MG63 (cell line): ENCODE results near the gene SLC10A7. TPM values are rescaled to one million over a fixed set of nuclear protein-coding genes. Genes with fewer than 3 reads are reported as not detected.

ENCODE experiments used
- DNase-seq: peaks from one replicate; pipeline ENCODE4 v3.0.0-alpha.2; 2020
- H3K27me3 ChIP-seq: fragments of 250-450 bp; sonication (Bioruptor Pico); 2 replicates; pipeline ENCODE4 v1.5.1; 2020; ENCODE audit warnings: mild to moderate bottlenecking, moderate library complexity
- H3K36me3 ChIP-seq: fragments of 250-450 bp; sonication (Bioruptor Pico); 2 replicates; pipeline ENCODE4 v1.5.1; 2020; ENCODE audit warnings: mild to moderate bottlenecking, moderate library complexity
- H3K4me3 ChIP-seq: fragments of 250-450 bp; sonication (Bioruptor Pico); 2 replicates; pipeline ENCODE4 v1.5.1; 2020; ENCODE audit warnings: mild to moderate bottlenecking, moderate library complexity
- H3K9me3 ChIP-seq: fragments of 250-450 bp; sonication (Bioruptor Pico); 2 replicates; pipeline ENCODE4 v1.5.1; 2020; ENCODE audit warnings: mild to moderate bottlenecking, moderate library complexity
- total RNA-seq: library from RNA; depleted of rRNA; stranded (reverse); fragments of >200 nt; shearing (Covaris generic); gene quantifications from 2 replicates; pipeline ENCODE4 v1.2.3, GENCODE V29; 2014; ENCODE audit warnings: low replicate concordance

Gene SLC10A7
- total RNA-seq, 1 experiment from 2014 or later, result 3.7 TPM

- no peak overlapping the region for H3K4me3 ChIP-seq
- H3K9me3 ChIP-seq, result no peaks in the 10 kb centered on the region
- no peak for DNase-seq
- no peaks in the 10 kb centered on the region for H3K36me3 ChIP-seq
- H3K27me3 ChIP-seq, result no peaks in the 10 kb centered on the region
Measured at GRCh38 chr4:146244496-146244895, 277.2 kb downstream of the SLC10A7 start.

- H3K9me3 ChIP-seq, result no peaks in the 10 kb centered on the region
- no peaks in the 10 kb centered on the region for H3K36me3 ChIP-seq
- DNase-seq, result no peak
- H3K27me3 ChIP-seq, result no peaks in the 10 kb centered on the region
- H3K4me3 ChIP-seq, result no peak overlapping the region
Measured at GRCh38 chr4:146243883-146244277, 277.9 kb downstream of the SLC10A7 start.

- no peak for DNase-seq
- H3K4me3 ChIP-seq, result no peak overlapping the region
- no peaks in the 10 kb centered on the region for H3K27me3 ChIP-seq
- H3K9me3 ChIP-seq, result no peaks in the 10 kb centered on the region
- H3K36me3 ChIP-seq, result no peaks in the 10 kb centered on the region
Measured at GRCh38 chr4:146243141-146243882, 278.4 kb downstream of the SLC10A7 start.

GRCh38 chr4:146238107-146238506 is 283.6 kb downstream of the SLC10A7 start:
- no peaks in the 10 kb centered on the region for H3K36me3 ChIP-seq
- no peak for DNase-seq
- no peaks in the 10 kb centered on the region for H3K27me3 ChIP-seq
- H3K4me3 ChIP-seq, result no peak overlapping the region
- H3K9me3 ChIP-seq, result no peaks in the 10 kb centered on the region

DNA sequence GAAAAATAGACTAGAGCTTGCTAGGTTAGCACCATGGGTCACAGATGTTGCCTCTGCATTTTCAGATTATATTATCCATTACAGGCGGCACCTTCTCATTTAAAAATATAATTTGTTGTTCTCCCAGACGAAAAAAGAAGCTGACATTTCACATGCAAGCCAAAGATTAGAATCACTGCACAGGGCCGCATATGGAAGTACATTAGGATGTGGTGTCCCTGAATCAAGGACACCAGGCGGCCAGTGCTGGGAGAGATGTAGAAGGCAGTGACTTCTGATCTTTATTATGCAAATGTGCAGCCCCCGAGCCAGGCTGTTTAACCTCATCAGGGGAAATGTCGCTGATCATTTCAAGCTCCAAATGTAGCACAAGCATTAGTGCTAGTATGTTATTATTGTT is 284.6 kb downstream of the SLC10A7 start:
- no peaks in the 10 kb centered on the region for H3K36me3 ChIP-seq
- no peaks in the 10 kb centered on the region for H3K9me3 ChIP-seq
- no peak for DNase-seq
- no peaks in the 10 kb centered on the region for H3K27me3 ChIP-seq
- H3K4me3 ChIP-seq, result no peak overlapping the region

GRCh38 chr4:146236216-146236615 is 285.5 kb downstream of the SLC10A7 start:
- H3K36me3 ChIP-seq, result no peaks in the 10 kb centered on the region
- H3K9me3 ChIP-seq, result no peaks in the 10 kb centered on the region
- H3K27me3 ChIP-seq, result no peaks in the 10 kb centered on the region
- no peak overlapping the region for H3K4me3 ChIP-seq
- no peak for DNase-seq

- H3K9me3 ChIP-seq, result no peaks in the 10 kb centered on the region
- H3K4me3 ChIP-seq, result no peak overlapping the region
- H3K27me3 ChIP-seq, result no peaks in the 10 kb centered on the region
- H3K36me3 ChIP-seq, result no peaks in the 10 kb centered on the region
- no peak for DNase-seq
Measured at GRCh38 chr4:146235654-146236177, 286.0 kb downstream of the SLC10A7 start.

GRCh38 chr4:146232131-146232722 is 289.5 kb downstream of the SLC10A7 start:
- no peak for DNase-seq
- no peak overlapping the region for H3K4me3 ChIP-seq
- H3K27me3 ChIP-seq, result no peaks in the 10 kb centered on the region
- no peaks in the 10 kb centered on the region for H3K9me3 ChIP-seq
- H3K36me3 ChIP-seq, result no peaks in the 10 kb centered on the region

DNA sequence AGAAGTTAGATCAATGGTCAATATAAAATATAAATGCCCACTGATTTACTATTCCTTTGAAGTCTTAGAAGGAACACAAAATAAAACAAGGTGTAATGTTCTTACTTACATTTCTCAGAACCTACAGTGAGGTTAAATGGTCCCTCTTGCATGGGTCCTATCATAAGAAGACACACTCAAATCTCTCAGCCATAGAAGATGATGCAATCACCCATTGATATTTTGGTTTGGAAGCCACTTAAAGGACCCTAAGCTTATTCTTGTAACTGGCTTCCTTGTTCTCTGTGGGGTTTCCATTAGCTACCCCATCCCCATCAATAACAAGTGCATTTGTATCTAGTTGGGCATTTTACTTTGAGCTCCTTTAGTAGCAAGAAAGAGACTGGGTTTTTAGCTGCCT is 292.3 kb downstream of the SLC10A7 start:
- no peaks in the 10 kb centered on the region for H3K9me3 ChIP-seq
- no peaks in the 10 kb centered on the region for H3K27me3 ChIP-seq
- H3K36me3 ChIP-seq, result no peaks in the 10 kb centered on the region
- H3K4me3 ChIP-seq, result no peak overlapping the region
- no peak for DNase-seq

- DNase-seq, result no peak
- H3K9me3 ChIP-seq, result no peaks in the 10 kb centered on the region
- no peak overlapping the region for H3K4me3 ChIP-seq
- no peaks in the 10 kb centered on the region for H3K27me3 ChIP-seq
- no peaks in the 10 kb centered on the region for H3K36me3 ChIP-seq
Measured at GRCh38 chr4:146224326-146224966, 297.3 kb downstream of the SLC10A7 start.

- no peak overlapping the region for H3K4me3 ChIP-seq
- no peak for DNase-seq
- no peaks in the 10 kb centered on the region for H3K36me3 ChIP-seq
- no peaks in the 10 kb centered on the region for H3K9me3 ChIP-seq
- no peaks in the 10 kb centered on the region for H3K27me3 ChIP-seq
Measured at GRCh38 chr4:146222313-146222712, 299.4 kb downstream of the SLC10A7 start.

- no peaks in the 10 kb centered on the region for H3K27me3 ChIP-seq
- DNase-seq, result no peak
- H3K9me3 ChIP-seq, result no peaks in the 10 kb centered on the region
- H3K36me3 ChIP-seq, result no peaks in the 10 kb centered on the region
- no peak within 1 kb of the TSS for H3K4me3 ChIP-seq
Measured at GRCh38 chr4:146214238-146214637, 307.5 kb downstream of the SLC10A7 start, which contains the start of gene REELD1. Gene REELD1, plus strand, starts transcription at chr4:146214538. Its CDS starts 2,415 bp downstream, at chr4:146216953.

- peak; percentile 70 for DNase-seq
- H3K27me3 ChIP-seq, result no peaks in the 10 kb centered on the region
- no peaks in the 10 kb centered on the region for H3K9me3 ChIP-seq
- no peaks in the 10 kb centered on the region for H3K36me3 ChIP-seq
- no peak overlapping the region for H3K4me3 ChIP-seq
Measured at GRCh38 chr4:146212781-146213180, 309.0 kb downstream of the SLC10A7 start.

GRCh38 chr4:146211440-146211839 is 310.3 kb downstream of the SLC10A7 start:
- Histone ChIP-seq H3K36me3 (no peaks in the 10 kb centered on the region), H3K4me3 (no peak overlapping the region), H3K9me3 (no peaks in the 10 kb centered on the region), H3K27me3 (no peaks in the 10 kb centered on the region)
- peak; percentile 45 for DNase-seq

DNA sequence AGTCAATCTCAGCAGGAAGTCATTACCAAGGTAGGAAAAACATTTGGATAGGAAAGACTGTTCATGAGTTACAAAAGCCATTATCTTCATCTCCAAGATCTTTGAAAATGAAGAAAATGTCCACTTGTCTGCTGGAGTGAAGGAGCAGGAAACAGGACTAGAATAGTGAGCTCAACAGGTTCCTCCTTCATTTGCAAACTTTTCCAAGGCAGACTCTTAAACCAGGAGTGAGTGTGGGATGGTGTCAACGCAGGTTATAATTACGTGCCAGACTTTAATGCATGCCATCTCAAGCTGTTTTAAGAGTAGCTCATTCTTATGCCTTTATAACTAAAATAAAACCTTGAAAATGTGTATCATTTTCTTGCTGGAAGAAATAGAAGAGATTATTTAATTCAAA is 310.9 kb downstream of the SLC10A7 start:
- no peak for DNase-seq
- no peaks in the 10 kb centered on the region for H3K36me3 ChIP-seq
- no peaks in the 10 kb centered on the region for H3K27me3 ChIP-seq
- H3K4me3 ChIP-seq, result no peak overlapping the region
- H3K9me3 ChIP-seq, result no peaks in the 10 kb centered on the region

- H3K4me3 ChIP-seq, result no peak overlapping the region
- no peaks in the 10 kb centered on the region for H3K36me3 ChIP-seq
- no peaks in the 10 kb centered on the region for H3K27me3 ChIP-seq
- no peaks in the 10 kb centered on the region for H3K9me3 ChIP-seq
- no peak for DNase-seq
Measured at GRCh38 chr4:146207410-146207809, 314.3 kb downstream of the SLC10A7 start.
